GM12891 (cell line): ENCODE measurements around the gene SMYD3.

ENCODE experiments used
- POLR2A ChIP-seq: IDR thresholded peaks from 2 replicates; pipeline ENCODE4 v1.6.1; 2011; ENCODE audit warnings: low read depth, low read length, control low read depth
- POLR2AphosphoS5 ChIP-seq: IDR thresholded peaks from 2 replicates; pipeline ENCODE4 v1.6.1; 2011; ENCODE audit warnings: low read depth, low read length, control low read depth

GRCh38 chr1:245965398-245965797 lies 541.7 kb downstream of the SMYD3 start:
- TF ChIP-seq POLR2A (no peak), POLR2AphosphoS5 (no peak)
